DLD1 (cell line): ENCODE results near the gene SLC35D2.
"Not testable (repeated sequence)": the region's sequence is repeated elsewhere in the genome, so short reads cannot be mapped to it uniquely, and the experiment has no call there.

ENCODE experiments used
- in situ Hi-C: cut with HindIII; loops from 2 replicates; pipeline ENCODE4 v1.10.0; 2017; ENCODE audit warnings: low sequenced_read_pairs

SLC35D2 gene

DNA sequence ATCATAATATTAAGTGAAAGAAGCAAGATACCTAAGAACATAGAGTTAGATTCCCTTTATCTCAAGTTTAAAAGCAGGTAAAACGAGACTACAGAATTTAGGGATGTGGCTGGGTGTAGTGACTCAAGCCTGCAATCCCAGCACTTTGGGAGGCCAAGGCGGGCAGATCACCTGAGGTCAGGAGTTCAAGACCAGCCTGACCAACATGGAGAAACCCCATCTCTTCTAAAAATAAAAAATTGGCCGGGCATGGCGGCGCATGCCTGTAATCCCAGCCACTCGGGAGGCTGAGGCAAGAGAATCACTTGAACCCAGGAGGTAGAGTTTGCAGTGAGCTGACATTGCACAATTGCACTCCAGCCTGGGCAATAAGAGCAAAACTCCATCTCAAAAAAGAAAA, 21.4 kb downstream of the SLC35D2 start:
- in situ Hi-C loops, result not testable (repeated sequence)

DNA sequence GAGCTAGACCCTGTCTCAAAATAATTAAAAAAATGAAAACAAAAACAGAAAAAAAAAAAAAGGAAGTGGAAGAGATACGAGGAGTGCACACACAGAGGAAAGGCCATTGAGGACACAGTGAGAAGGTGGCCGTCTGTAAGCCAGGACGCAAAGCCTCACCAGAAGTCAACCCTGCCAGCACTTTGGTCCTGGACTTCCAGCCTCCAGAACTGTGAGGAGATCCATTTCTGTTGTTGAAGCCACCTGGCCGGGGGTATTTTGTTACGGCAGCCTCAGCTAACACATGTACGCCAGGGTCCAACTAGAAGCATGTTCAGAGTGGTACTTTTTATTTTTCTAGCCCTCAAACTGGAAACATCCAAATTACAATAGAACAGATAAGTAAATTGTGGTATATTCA, 21.8 kb downstream of the SLC35D2 start:
- in situ Hi-C loops, result no loop called here

DNA sequence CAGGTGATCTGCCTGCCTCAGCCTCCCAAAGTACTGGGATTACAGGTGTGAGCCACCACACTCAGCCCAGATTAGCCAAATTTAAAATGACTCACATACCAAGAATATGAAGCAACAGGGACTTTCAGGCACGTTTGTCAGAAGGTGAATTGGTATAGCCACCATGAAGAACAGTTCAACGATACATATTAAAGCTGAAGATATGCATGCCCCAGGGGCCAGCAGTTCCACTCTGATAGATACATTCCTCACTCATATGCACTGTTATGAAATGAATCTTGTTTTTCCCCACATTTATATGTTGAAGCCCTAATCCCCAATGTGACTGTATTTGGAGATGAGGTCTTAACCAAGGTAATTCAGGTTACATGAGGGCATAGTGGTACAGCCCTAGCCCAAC, 22.5 kb downstream of the SLC35D2 start:
- in situ Hi-C loops, result no loop called here

DNA sequence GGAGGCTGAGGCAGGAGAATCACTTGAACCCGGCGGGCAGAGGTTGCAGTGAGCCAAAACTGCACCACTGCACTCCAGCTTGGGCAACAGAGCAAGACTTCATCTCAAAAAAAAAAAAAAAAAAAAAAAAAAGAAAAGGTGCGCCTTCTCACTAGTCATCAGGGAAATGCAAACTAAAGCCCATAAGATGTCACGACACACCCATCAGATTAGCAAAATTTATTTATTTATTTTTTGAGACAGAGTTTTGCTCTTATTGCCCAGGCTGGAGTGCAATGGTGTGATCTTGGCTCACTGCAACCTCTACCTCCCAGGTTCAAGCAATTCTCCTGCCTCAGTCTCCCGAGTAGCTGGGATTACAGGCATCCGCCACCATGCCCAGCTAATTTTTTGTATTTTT, 23.0 kb downstream of the SLC35D2 start:
- in situ Hi-C loops, result not testable (repeated sequence)

DNA sequence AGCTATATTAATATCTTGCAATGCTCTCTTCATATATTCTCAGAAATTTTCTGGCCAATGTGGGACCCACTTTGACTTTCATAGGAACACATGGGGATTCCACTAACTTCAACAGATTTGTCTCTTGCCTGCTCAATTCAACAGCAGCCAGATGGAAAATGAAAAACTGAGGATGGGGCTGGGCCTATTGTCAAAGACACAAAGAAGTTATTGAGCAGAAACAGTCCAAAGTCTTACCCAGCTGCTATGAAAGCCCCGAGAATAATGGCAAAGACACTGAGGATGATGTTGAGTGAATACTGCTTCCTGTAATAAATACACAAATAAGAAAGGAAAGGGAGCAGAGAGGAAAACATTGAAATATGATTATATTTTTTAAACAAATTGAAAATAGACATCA, 32.6 kb downstream of the SLC35D2 start:
- in situ Hi-C loops, result no loop called here

- in situ Hi-C loops, result no loop called here
Measured at GRCh38 chr9:96348261-96348660, 35.2 kb downstream of the SLC35D2 start.

- in situ Hi-C loops, result no loop called here
Measured at GRCh38 chr9:96345551-96345950, 38.0 kb downstream of the SLC35D2 start.

DNA sequence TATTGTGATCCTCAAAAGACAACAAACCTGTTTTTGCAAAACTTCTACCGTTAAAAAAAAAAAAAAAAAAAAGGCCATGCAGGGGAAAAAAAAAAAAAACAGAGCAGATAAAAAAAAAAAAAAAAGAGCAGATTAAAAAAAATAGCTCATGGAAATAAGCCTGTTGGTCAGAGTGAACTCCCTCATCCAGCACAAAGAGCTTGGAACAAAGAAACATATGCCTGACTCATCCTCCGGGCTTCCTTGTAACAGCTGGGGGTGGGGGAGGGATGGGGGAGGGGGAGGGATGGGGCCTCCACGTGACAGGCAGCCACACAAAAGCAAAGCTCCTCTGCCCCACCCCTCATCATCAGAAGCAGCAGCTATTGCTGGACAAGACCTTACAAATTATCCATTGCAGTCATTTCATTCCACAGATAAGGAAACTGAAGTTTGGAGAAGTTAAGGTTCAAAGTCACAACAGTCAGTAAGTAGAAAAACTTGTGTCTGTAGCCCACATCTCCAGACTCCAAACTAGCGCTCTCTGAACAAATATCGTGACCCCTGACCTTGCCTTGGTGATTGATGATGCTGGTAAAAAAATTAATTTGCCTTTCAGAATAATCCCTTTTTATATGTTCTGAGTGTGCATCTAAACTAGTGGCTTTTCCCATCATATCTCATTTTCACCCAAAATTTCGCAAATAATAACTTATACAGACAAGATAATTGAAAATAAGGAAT, 38.9 kb downstream of the SLC35D2 start:
- in situ Hi-C loops, result no loop called here

DNA sequence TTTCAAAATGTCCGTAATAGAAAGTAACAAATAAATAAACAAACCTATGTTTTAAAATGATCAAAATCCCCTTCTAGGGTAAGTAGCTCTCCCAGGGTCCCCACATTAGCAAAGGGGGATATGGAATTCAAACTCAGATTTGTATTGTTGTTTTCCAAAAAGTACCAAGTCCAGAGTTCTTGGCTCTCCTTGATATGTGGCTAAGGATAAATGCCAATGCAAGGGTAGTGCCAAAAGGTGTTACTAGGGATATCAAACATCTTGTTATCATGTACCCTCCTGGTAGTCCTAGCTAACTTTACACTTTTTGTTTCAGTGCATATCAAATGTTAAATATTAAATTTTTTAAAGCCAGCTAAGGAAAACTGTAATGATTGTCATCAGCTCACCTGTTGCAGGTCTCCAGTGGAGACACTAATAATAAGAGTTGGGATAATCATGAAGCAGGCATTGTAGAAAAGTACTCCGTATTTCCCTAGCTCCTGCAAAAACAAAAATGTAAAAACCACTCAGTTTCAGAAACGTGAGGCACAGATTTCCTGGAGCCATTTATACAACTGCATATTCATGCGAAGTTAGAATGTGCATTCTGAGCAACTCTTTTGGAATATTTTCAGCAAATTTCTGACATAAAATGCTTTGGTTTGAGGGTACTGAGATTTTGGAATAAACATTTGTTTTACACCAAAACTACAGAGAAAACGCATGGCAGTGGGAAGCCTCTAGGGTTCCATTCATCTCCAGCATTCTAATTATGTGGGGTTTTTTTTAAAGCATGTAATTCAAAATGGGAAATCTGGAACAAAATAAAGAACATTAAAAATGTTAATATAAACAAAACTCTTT, 39.8 kb downstream of the SLC35D2 start:
- in situ Hi-C loops, result no loop called here

DNA sequence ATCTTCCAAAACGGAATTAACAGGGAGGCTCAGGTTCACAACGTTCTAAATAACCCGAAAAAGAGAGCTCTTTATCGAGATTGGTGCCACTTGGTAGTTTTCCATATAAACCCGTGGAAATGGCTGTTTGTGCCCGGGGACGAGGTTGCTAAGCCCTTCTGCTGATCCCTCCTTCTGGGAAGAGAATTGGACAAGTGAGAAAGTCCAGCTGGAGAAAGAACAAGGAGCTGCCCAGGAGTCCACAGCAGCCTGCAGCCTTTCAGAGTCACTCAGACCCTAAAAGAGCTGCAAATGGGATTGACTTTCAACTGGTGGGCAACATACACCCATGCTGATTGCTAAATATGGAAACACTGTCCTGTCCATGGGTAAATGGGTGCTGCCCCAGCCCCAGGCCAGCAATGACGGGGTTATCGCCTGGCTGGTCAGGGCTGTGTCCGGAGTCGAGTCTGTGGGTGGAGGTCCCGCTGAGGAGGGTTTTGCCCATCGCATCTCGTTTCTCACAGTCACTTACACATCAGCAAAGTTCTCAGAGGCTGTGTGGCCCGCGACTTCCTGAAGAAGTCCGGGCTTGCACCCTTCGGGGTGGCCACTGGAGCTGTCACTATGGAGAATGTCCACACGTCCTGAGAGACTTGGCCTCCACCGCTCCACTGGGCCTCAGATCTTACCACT, 40.8 kb downstream of the SLC35D2 start:
- in situ Hi-C loops, result no loop called here

- in situ Hi-C loops, result no loop called here
Measured at GRCh38 chr9:96340707-96341106, 42.8 kb downstream of the SLC35D2 start.

- in situ Hi-C loops, result no loop called here
Measured at GRCh38 chr9:96338299-96338698, 45.2 kb downstream of the SLC35D2 start.

- in situ Hi-C loops, result no loop called here
Measured at GRCh38 chr9:96333958-96334357, 49.6 kb downstream of the SLC35D2 start.

DNA sequence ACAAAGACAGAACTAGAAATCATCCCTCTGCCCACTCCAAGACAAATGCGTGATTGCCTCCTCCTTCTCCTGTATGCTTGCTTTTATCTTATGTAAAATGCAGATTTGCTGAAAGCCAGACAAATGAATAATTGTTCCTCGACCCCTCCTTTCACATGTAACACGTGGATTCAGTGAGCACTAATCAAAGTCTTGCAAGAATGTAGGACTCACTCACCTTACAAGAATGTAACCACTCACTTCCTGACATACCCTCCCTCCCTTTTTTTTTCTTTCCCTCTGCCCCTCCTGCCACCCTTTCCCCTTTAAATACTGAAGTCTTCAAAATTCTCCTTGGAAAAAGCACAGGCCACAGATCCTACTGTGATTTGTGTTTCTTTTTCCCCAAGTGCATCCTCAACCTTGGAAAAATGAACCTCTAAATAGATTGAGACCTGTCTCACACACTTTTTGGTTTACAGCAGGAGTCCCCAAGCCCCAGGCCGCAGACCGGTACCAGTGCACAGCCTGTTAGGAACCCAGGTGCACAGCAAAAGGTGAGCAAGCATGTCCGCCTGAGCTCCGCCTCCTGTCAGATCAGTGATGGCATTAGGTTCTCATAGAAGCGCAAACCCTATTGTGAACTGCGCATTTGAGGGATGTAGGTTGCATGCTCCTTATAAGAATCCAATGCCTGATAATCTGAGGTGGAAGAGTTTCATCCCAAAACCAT, 52.1 kb downstream of the SLC35D2 start:
- in situ Hi-C loops, result no loop called here

GRCh38 chr9:96327694-96328352, 55.7 kb downstream of the SLC35D2 start:
- in situ Hi-C loops, result no loop called here

- in situ Hi-C loops, result no loop called here
Measured at GRCh38 chr9:96323169-96323568, 60.3 kb downstream of the SLC35D2 start.

DNA sequence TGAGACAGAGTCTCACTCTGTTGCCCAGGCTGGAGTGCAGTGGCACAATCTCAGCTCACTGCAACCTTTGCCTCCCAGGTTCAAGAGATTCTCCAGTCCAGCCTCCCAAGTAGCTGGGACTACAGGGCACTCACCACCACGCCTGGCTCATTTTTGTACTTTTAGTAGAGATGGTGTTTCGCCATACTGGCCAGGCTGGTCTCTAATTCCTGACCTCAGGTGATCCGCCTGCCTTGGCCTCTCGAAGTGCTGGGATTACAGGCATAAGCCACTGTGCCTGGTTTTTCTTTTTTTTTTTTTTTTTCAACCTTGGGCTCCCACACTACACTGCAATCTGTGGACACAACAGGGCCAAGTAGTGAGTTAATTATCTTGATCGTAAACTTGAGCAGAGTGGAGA, 60.8 kb downstream of the SLC35D2 start:
- in situ Hi-C loops, result not testable (repeated sequence)

GRCh38 chr9:96322210-96322609, 61.3 kb downstream of the SLC35D2 start:
- in situ Hi-C loops, result not testable (repeated sequence)

DNA sequence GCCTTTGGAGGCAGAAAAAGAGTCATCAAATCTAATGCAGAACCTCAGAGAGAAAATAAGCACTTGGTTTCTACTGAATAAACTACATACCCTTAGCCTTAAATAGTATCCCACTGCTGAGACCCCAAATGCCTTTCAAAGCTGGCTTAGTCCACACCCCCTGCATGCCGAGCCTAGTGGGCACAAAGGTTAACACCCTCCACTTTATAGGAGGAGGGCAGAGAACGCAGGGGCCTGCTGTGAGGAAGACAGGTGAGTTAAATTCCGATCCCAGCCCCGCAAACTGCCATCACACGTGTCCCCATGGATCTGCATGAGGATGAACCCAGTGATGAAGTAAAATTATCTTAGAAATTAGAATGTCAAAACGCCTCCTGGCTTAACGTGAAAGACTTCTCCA, 62.0 kb downstream of the SLC35D2 start:
- in situ Hi-C loops, result no loop called here

- in situ Hi-C loops, result no loop called here
Measured at GRCh38 chr9:96320749-96321280, 62.7 kb downstream of the SLC35D2 start.
